K562 (cell line): ENCODE results near the gene CENPX.

ENCODE experiments used
- ARID3B ChIP-seq: fragments of 250-450 bp; sonication (Bioruptor Pico); IDR thresholded peaks from 2 replicates; pipeline ENCODE4 v1.4.0; 2020; ENCODE audit warnings: borderline replicate concordance
- CTCF ChIP-seq, 3 experiments: IDR thresholded peaks in 2 of 3; conservative IDR thresholded peaks in 1 of 3; 2 replicates each; pipeline ENCODE4 v1.5.1; 2011 to 2012; ENCODE audit warnings: low read length in 3 of 3, mild to moderate bottlenecking in 3 of 3, control low read depth in 2 of 3, improper control_type of control experiment in 1 of 3, inconsistent platforms in 1 of 3, low read depth in 1 of 3, mixed read lengths in 1 of 3, moderate library complexity in 1 of 3; ENCODE audit not compliant: insufficient read depth in 2 of 3
- DDX20 ChIP-seq: fragments of 450-650 bp; IDR thresholded peaks from 2 replicates; pipeline ENCODE4 v1.6.1; 2016; ENCODE audit warnings: missing genetic modification characterization, low read depth, mild to moderate bottlenecking, missing compliant biosample characterization, moderate library complexity
- ILK ChIP-seq: fragments of 450-650 bp; IDR thresholded peaks from 2 replicates; pipeline ENCODE4 v1.6.1; 2016; ENCODE audit warnings: missing genetic modification characterization, low read depth, mild to moderate bottlenecking, missing compliant biosample characterization, moderate library complexity, borderline replicate concordance
- JUND ChIP-seq, 2 experiments: IDR thresholded peaks; 2 replicates in 1 of 2; 3 replicates in 1 of 2; pipeline ENCODE4 v1.6.1; 2011; ENCODE audit warnings: borderline replicate concordance in 2 of 2, low read depth in 2 of 2, low read length in 2 of 2, improper control_type of control experiment in 1 of 2, missing biosample characterization in 1 of 2, missing genetic modification characterization in 1 of 2, missing genetic modification reagents in 1 of 2
- PRPF4 ChIP-seq: fragments of 200-400 bp; formaldehyde crosslinking; IDR thresholded peaks from one replicate; pipeline ENCODE4 v1.6.1; 2017; ENCODE audit warnings: low read length, low read depth, mild to moderate bottlenecking; ENCODE audit not compliant: insufficient read depth, poor library complexity, severe bottlenecking
- SETDB1 ChIP-seq: IDR thresholded peaks from one replicate; pipeline ENCODE4 v1.6.1; 2012; ENCODE audit warnings: low read length, control low read depth, inconsistent platforms
- TCF7L2 ChIP-seq: fragments of 150-350 bp; IDR thresholded peaks from 2 replicates; pipeline ENCODE4 v1.6.1; 2016; ENCODE audit warnings: low read depth, mild to moderate bottlenecking, low read length, moderate library complexity
- U2AF1 ChIP-seq: fragments of 200-400 bp; formaldehyde crosslinking; optimal IDR thresholded peaks from 2 replicates; pipeline ENCODE3; 2017; ENCODE audit warnings: mild to moderate bottlenecking, low read depth, low read length, moderate library complexity
- ZBTB8A ChIP-seq: fragments of 450-650 bp; IDR thresholded peaks from 2 replicates; pipeline ENCODE4 v1.6.1; 2018; ENCODE audit warnings: mild to moderate bottlenecking, moderate library complexity; ENCODE audit not compliant: partially characterized antibody
- ZFP36 ChIP-seq: fragments of 150-350 bp; IDR thresholded peaks from 2 replicates; pipeline ENCODE4 v1.6.1; 2018; ENCODE audit warnings: low read length, low read depth; ENCODE audit not compliant: partially characterized antibody
- ZNF175 ChIP-seq: fragments of 200-800 bp; sonication (Bioruptor generic); IDR thresholded peaks from 2 replicates; pipeline ENCODE4 v1.6.1; 2016; ENCODE audit warnings: low read depth, mild to moderate bottlenecking, missing genetic modification characterization, missing compliant biosample characterization
- ZNF280B ChIP-seq: fragments of 250-450 bp; sonication (Bioruptor Pico); IDR thresholded peaks from 2 replicates; pipeline ENCODE4 v1.5.1; 2021; ENCODE audit warnings: mild to moderate bottlenecking
- ZNF407 ChIP-seq: fragments of 450-650 bp; IDR thresholded peaks from 2 replicates; pipeline ENCODE4 v1.6.1; 2016; ENCODE audit warnings: low read depth

GRCh38 chr17:82022981-82023446 lies 336 bp upstream of the CENPX start, which contains the start of gene LRRC45:
- TF ChIP-seq U2AF1 (no peak), ZNF175 (CRISPR knock-in tag) (no peak), ZNF407 (no peak), ARID3B (CRISPR knock-in tag) (no peak), DDX20 (tag) (no peak), ZBTB8A (no peak), ZFP36 (no peak), ILK (no peak), ZNF280B (CRISPR knock-in tag) (no peak), CTCF (IDR thresholded peaks at IDR 0.05 in 2 of 3, conservative IDR thresholded peaks at IDR 0.05 in 1 of 3; ENCODE audit: insufficient read depth in 2 of 3, low read depth in 1 of 3, low read length in 3 of 3) (no peak), PRPF4 (no peak), SETDB1 (no peak), JUND (IDR thresholded peaks at IDR 0.05; ENCODE audit: borderline replicate concordance, low read depth, low read length) (no peak), JUND (tag; IDR thresholded peaks at IDR 0.05; ENCODE audit: borderline replicate concordance, low read depth, low read length) (no peak), TCF7L2 (no peak)
